Measurements from ENCODE around the gene ITM2C.

DNA sequence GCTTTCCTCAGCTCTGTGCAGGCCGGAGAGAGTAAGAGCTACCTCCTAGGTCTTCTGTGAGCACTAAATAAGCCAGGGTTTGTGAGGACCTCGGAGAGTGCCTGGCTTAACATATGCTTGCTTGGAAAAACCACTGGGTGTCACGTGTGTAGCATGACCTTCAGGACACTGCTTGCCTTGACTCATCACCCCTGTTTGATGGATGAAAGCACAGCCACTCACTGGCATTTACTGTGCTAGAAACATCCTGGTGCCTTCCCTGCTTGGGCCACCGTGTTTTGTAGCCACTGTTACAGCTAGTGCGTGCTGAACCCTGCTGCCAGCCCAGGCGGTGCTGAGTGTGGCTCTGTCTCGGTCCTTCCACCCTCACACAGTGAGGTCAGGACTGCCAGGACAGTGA lies 34.8 kb upstream of the ITM2C start:
- no peak for TF ChIP-seq ZNF274 (IDR thresholded peaks at IDR 0.05; ENCODE audit: low read depth, low read length)
- no peak for TF ChIP-seq SUZ12 (IDR thresholded peaks at IDR 0.05; ENCODE audit: extremely low read depth, insufficient read depth, insufficient read length)
- no peak for TF ChIP-seq YY1 (IDR thresholded peaks at IDR 0.05; ENCODE audit: insufficient read depth, insufficient read length)

Measured in NT2/D1 (cell line).